K562 (cell line): ENCODE results near the gene SORCS2. TPM values are rescaled to one million over a fixed set of nuclear protein-coding genes. Genes with fewer than 3 reads are reported as not detected.

Source experiments
- ATAC-seq: fragments of 200-7000 bp; cut with Tn5 transposase; 3 replicates; pipeline ENCODE4 v1.9.1; 2020; ENCODE audit warnings: moderate library complexity
- BruUV-seq: library from RNA; stranded (reverse); fragments of 400-500 nt; replicated peaks from 2 replicates; lab custom pipeline; 2021; lab: Mats Ljungman, UMichigan
- CTCF ChIA-PET: fragments of 300-600 bp; formaldehyde crosslinking; extraction: SDS; loops from one replicate; lab custom pipeline; 2021; ENCODE audit warnings: low intra/inter-chr PET ratio; lab: Yijun Ruan, JAX
- POLR2A ChIA-PET: fragments of 300-600, 350-650 bp; sonication (Branson Sonifier 250); formaldehyde crosslinking; extraction: SDS; loops from one replicate; lab custom pipeline; 2021; ENCODE audit warnings: antibody characterized with exemption, inconsistent platforms; lab: Yijun Ruan, JAX
- DNase-seq, 4 experiments: peaks; one replicate each; pipeline versions ENCODE4 v3.0.0 to v3.0.0-alpha.2; 2011 to 2018; ENCODE audit warnings: low spot score in 3 of 4, mixed read lengths in 3 of 4; ENCODE audit errors: extremely low read depth in 1 of 4
- FAIRE-seq: peaks from 2 replicates; lab custom pipeline; 2011; peaks lifted over from hg19 to GRCh38; lab: Jason Lieb, UNC
- H2AFZ ChIP-seq: 2 replicates; pipeline ENCODE4 v1.6.0; 2011; ENCODE audit warnings: low read depth, low read length, control low read depth, inconsistent platforms
- H3K27ac ChIP-seq: fragments of 200-600 bp; 3 replicates; pipeline ENCODE4 v1.8.0; 2011; ENCODE audit warnings: low read depth, mild to moderate bottlenecking, control low read depth, inconsistent platforms, low read length, moderate library complexity, mixed read lengths; ENCODE audit errors: extremely low read depth
- H3K27me3 ChIP-seq, 2 experiments: fragments of 300-600 bp in 1 of 2; 2 replicates in 1 of 2; 3 replicates in 1 of 2; pipeline versions ENCODE4 v1.6.0 to v1.8.0; 2011; ENCODE audit warnings: inconsistent platforms in 2 of 2, low read length in 2 of 2, mild to moderate bottlenecking in 1 of 2, mixed read lengths in 1 of 2, moderate library complexity in 1 of 2; ENCODE audit not compliant: control insufficient read depth in 2 of 2, insufficient read depth in 2 of 2
- H3K36me3 ChIP-seq: fragments of 300-600 bp; 3 replicates; pipeline ENCODE4 v1.8.0; 2011; ENCODE audit warnings: mild to moderate bottlenecking, low read length, inconsistent platforms; ENCODE audit not compliant: control insufficient read depth, insufficient read depth
- H3K4me1 ChIP-seq, 2 experiments: fragments of 200-600 bp in 1 of 2; replicated peaks in 1 of 2; 2 replicates in 1 of 2; 3 replicates in 1 of 2; pipeline versions ENCODE4 v1.5.1 to v1.8.0; 2011; ENCODE audit warnings: inconsistent platforms in 2 of 2, low read length in 2 of 2, mild to moderate bottlenecking in 1 of 2, mixed read lengths in 1 of 2, moderate library complexity in 1 of 2; ENCODE audit not compliant: control insufficient read depth in 2 of 2, insufficient read depth in 2 of 2
- H3K4me2 ChIP-seq: 2 replicates; pipeline ENCODE4 v1.6.1; 2011; ENCODE audit warnings: low read length, control low read depth, inconsistent platforms, mixed read lengths; ENCODE audit not compliant: insufficient read depth
- H3K4me3 ChIP-seq: fragments of 200-600 bp; sonication (generic), shearing (Covaris generic); 2 replicates; pipeline ENCODE4 v1.5.1; 2016; ENCODE audit warnings: control low read depth, inconsistent platforms
- H3K79me2 ChIP-seq: fragments of 200-600 bp; 3 replicates; pipeline ENCODE4 v1.8.0; 2011; ENCODE audit warnings: low read length, inconsistent platforms; ENCODE audit not compliant: control insufficient read depth, insufficient read depth
- H3K9ac ChIP-seq, 2 experiments: 2 replicates each; pipeline versions ENCODE4 v1.6.0 to v1.6.1; 2011; ENCODE audit warnings: low read depth in 2 of 2, low read length in 2 of 2, control low read depth in 1 of 2, inconsistent platforms in 1 of 2, mild to moderate bottlenecking in 1 of 2, mixed read lengths in 1 of 2; ENCODE audit not compliant: insufficient read depth in 1 of 2
- H3K9me1 ChIP-seq: one replicate; pipeline ENCODE4 v1.6.0; 2011; ENCODE audit warnings: inconsistent platforms, mild to moderate bottlenecking, low read length, moderate library complexity; ENCODE audit not compliant: control insufficient read depth, insufficient read depth
- H3K9me3 ChIP-seq: replicated peaks from 2 replicates; pipeline ENCODE4 v1.5.1; 2011; ENCODE audit warnings: low read depth, low read length, inconsistent platforms; ENCODE audit not compliant: control insufficient read depth, insufficient read depth
- H4K20me1 ChIP-seq: replicated peaks from 2 replicates; pipeline ENCODE4 v1.6.1; 2011; ENCODE audit warnings: low read length, inconsistent platforms, mixed read lengths; ENCODE audit not compliant: control insufficient read depth, insufficient read depth
- CBFB ChIP-seq: sonication (generic); formaldehyde crosslinking; IDR thresholded peaks from 2 replicates; pipeline ENCODE4 v1.4.0; 2020; ENCODE audit warnings: mild to moderate bottlenecking, missing genetic modification reagents
- ELF4 ChIP-seq: fragments of 450-650 bp; formaldehyde crosslinking; IDR thresholded peaks from 2 replicates; pipeline ENCODE4 v1.4.0; 2022; ENCODE audit warnings: missing genetic modification characterization
- HBP1 ChIP-seq: fragments of 450-650 bp; formaldehyde crosslinking; IDR thresholded peaks from 2 replicates; pipeline ENCODE4 v1.4.0; 2022; ENCODE audit warnings: missing genetic modification characterization
- ZFP91 ChIP-seq: sonication (generic); formaldehyde crosslinking; IDR thresholded peaks from 2 replicates; pipeline ENCODE4 v1.8.0; 2022; ENCODE audit warnings: mild to moderate bottlenecking, missing genetic modification reagents
- ZNF140 ChIP-seq: fragments of 250-450 bp; sonication (Bioruptor Pico); IDR thresholded peaks from 2 replicates; pipeline ENCODE4 v1.8.0; 2021; ENCODE audit warnings: moderate library complexity, mild to moderate bottlenecking, inconsistent platforms
- ZNF668 ChIP-seq: fragments of 250-450 bp; sonication (Bioruptor Pico); IDR thresholded peaks from 2 replicates; pipeline ENCODE4 v1.8.0; 2022; ENCODE audit warnings: mild to moderate bottlenecking, inconsistent platforms
- WGBS: fragments of 100-300 bp; shearing (Covaris generic); methylation state at CpG from one replicate; pipeline ENCODE4 v1.1.6; 2016; ENCODE audit warnings: low coverage, mixed read lengths; ENCODE audit not compliant: insufficient coverage; ENCODE audit errors: missing lambda C conversion rate; 5-methylcytosine and 5-hydroxymethylcytosine counted together
- in situ Hi-C: fragments of 300-500 bp; cut with MboI; formaldehyde crosslinking; loops from 4 replicates; pipeline ENCODE4 v1.15.0; 2018; ENCODE audit warnings: inconsistent platforms, mixed read lengths
- intact Hi-C: fragments of 100-400 bp; cut with micrococcal nuclease; formaldehyde crosslinking; loops from 2 replicates; pipeline ENCODE4 v1.14.2; 2022
- polyA plus RNA-seq, 8 experiments: library from polyadenylated mRNA; depleted of rRNA in 4 of 8; stranded (reverse) in 5 of 8; unstranded in 3 of 8; fragments of >200 nt; fragmentation: Nextera tagmentation in 2 of 8; fragmentation: Illumina TruSeq in 1 of 8; extraction: Ambion mirVana in 2 of 8; extraction: Trizol in 1 of 8; gene quantifications; 2 replicates each; pipeline versions ENCODE4 v1.2.1 to v1.2.3, GENCODE V29; 2011 to 2014; ENCODE audit warnings: inconsistent platforms in 1 of 8, missing spikeins in 1 of 8
- total RNA-seq, 7 experiments: library from RNA; depleted of rRNA in 6 of 7; stranded (reverse); fragments of >200 nt in 6 of 7; fragmentation: Illumina TruSeq in 2 of 7; extraction: Trizol in 2 of 7; gene quantifications; 2 replicates each; pipeline versions ENCODE4 v1.2.1 to v1.2.3, GENCODE V29; 2011 to 2021; ENCODE audit warnings: low replicate concordance in 1 of 7
- TF ChIP-seq, protein P1 (sequence below): fragments of 200-800 bp; sonication (Bioruptor generic); IDR thresholded peaks from 2 replicates; pipeline ENCODE4 v1.6.1; 2016; ENCODE audit warnings: missing genetic modification characterization, missing compliant biosample characterization
- TF ChIP-seq, protein P2 (sequence below): fragments of 450-650 bp; IDR thresholded peaks from one replicate; pipeline ENCODE4 v1.6.1; 2018; ENCODE audit warnings: mild to moderate bottlenecking, moderate library complexity; ENCODE audit not compliant: partially characterized antibody

The SORCS2 gene
- total and polyA plus RNA-seq, 9 of the 15 experiments (the other 6 are each of a cell fraction or from before 2014, with no cell fraction given) = not detected

DNA sequence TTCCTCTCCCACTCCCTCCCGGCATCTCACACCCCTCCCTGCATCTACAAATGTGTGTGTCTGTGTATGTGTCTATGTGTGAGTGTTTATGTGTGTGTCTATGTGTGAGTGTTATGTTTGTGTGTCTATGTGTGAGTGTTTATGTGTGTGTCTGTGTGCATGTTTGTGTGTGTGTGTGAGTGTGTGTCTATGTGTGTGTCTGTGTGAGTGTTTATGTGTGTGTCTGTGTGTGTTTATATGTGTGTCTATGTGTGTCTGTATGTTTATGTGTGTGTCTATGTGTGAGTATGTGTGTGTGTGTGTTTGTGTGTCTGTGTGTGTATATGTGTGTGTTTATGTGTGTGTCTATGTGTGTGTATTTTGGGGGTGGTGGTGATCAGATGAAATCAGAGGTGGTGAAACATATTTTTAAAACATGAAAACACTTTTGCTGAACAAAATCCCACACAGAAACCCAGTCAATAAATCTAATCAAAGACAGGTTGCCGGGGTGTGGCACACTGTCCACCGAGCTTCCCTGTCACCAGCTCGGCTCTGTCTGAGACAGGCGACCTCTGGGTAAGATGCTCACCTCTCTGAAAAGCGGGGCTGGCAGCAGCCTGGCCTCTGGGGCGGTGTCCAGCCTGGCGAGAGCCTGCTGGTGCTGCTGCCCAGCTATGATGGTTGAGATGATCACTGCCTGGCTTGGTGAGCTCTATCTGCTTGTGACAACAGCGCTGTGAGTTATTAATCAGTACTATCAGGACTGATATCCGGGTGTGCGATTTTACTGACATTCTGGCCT lies 429.1 kb downstream of the SORCS2 start:
- in situ Hi-C loops (no loop called here), intact Hi-C loops (no loop called here)
- TF ChIP-seq HBP1 (CRISPR knock-in tag) = 0 out of 2 replicates have a peak, but pooled peaks have one; percentile 21
- TF ChIP-seq, protein P1, sequence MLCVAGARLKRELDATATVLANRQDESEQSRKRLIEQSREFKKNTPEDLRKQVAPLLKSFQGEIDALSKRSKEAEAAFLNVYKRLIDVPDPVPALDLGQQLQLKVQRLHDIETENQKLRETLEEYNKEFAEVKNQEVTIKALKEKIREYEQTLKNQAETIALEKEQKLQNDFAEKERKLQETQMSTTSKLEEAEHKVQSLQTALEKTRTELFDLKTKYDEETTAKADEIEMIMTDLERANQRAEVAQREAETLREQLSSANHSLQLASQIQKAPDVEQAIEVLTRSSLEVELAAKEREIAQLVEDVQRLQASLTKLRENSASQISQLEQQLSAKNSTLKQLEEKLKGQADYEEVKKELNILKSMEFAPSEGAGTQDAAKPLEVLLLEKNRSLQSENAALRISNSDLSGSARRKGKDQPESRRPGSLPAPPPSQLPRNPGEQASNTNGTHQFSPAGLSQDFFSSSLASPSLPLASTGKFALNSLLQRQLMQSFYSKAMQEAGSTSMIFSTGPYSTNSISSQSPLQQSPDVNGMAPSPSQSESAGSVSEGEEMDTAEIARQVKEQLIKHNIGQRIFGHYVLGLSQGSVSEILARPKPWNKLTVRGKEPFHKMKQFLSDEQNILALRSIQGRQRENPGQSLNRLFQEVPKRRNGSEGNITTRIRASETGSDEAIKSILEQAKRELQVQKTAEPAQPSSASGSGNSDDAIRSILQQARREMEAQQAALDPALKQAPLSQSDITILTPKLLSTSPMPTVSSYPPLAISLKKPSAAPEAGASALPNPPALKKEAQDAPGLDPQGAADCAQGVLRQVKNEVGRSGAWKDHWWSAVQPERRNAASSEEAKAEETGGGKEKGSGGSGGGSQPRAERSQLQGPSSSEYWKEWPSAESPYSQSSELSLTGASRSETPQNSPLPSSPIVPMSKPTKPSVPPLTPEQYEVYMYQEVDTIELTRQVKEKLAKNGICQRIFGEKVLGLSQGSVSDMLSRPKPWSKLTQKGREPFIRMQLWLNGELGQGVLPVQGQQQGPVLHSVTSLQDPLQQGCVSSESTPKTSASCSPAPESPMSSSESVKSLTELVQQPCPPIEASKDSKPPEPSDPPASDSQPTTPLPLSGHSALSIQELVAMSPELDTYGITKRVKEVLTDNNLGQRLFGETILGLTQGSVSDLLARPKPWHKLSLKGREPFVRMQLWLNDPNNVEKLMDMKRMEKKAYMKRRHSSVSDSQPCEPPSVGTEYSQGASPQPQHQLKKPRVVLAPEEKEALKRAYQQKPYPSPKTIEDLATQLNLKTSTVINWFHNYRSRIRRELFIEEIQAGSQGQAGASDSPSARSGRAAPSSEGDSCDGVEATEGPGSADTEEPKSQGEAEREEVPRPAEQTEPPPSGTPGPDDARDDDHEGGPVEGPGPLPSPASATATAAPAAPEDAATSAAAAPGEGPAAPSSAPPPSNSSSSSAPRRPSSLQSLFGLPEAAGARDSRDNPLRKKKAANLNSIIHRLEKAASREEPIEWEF = no peak
- TF ChIP-seq CBFB (CRISPR knock-in tag) = no peak
- TF ChIP-seq, protein P2, sequence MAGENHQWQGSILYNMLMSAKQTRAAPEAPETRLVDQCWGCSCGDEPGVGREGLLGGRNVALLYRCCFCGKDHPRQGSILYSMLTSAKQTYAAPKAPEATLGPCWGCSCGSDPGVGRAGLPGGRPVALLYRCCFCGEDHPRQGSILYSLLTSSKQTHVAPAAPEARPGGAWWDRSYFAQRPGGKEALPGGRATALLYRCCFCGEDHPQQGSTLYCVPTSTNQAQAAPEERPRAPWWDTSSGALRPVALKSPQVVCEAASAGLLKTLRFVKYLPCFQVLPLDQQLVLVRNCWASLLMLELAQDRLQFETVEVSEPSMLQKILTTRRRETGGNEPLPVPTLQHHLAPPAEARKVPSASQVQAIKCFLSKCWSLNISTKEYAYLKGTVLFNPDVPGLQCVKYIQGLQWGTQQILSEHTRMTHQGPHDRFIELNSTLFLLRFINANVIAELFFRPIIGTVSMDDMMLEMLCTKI = no peak
- 0 out of 2 replicates have a peak, but pooled peaks have one; percentile 9 for TF ChIP-seq ELF4 (CRISPR knock-in tag)
- no peak for TF ChIP-seq ZNF668
- no peak for TF ChIP-seq ZFP91 (CRISPR knock-in tag)
- no peak for TF ChIP-seq ZNF140 (CRISPR knock-in tag)
- ChIA-PET POLR2A (no interaction called here), CTCF (no interaction called here)
- Histone ChIP-seq H2AFZ (no peak overlapping the region), H3K9me1 (no peaks in the 10 kb centered on the region), H3K9ac (no peak overlapping the region; a peak in 1 of 4 replicates), H3K4me3 (no peak overlapping the region), H3K36me3 (no peaks in the 10 kb centered on the region), H3K9me3 (no peaks in the 10 kb centered on the region), H3K4me1 (no peaks in the 10 kb centered on the region), H3K79me2 (no peaks in the 10 kb centered on the region), H3K4me2 (no peak overlapping the region), H3K27me3 (peaks cover 2 to 43% of the 10 kb centered on the region in 2 experiments; a peak in 3 of 5 replicates), H3K27ac (no peak overlapping the region), H4K20me1 (0 out of 2 replicates have a peak, but pooled peaks cover 3% of the 10 kb centered on the region)
- ATAC-seq (no peak), DNase-seq (no peak), FAIRE-seq (no peak)
- WGBS = 3% methylated on average over 11 of the region's 11 CpGs
- BruUV-seq = no TSS peak
